HG02588 (cell line): Measurements from ENCODE around the gene VWCE.
"Not testable (repeated sequence)": the region's sequence is repeated elsewhere in the genome, so short reads cannot be mapped to it uniquely, and the experiment has no call there.

ENCODE experiments used
- ATAC-seq: cut with Tn5 transposase; IDR thresholded peaks from one replicate; pipeline ENCODE4 v1.9.1; 2021; ENCODE audit warnings: mild to moderate bottlenecking, moderate library complexity; ENCODE audit not compliant: unreplicated experiment

VWCE gene

GRCh38 chr11:61259363-61259762 lies 35.8 kb downstream of the VWCE start:
- ATAC-seq: no peak

- no peak for ATAC-seq
These were observed 36.6 kb downstream of the VWCE start for GRCh38 chr11:61258546-61258945.

GRCh38 chr11:61256710-61257482 lies 38.2 kb downstream of the VWCE start:
- no peak for ATAC-seq

- ATAC-seq: no peak
These were observed 40.6 kb downstream of the VWCE start for GRCh38 chr11:61254403-61255025.

GRCh38 chr11:61252332-61252731 lies 42.8 kb downstream of the VWCE start:
- ATAC-seq: not testable (repeated sequence)

- not testable (repeated sequence) for ATAC-seq
These were observed 44.0 kb downstream of the VWCE start for GRCh38 chr11:61250796-61251765.

GRCh38 chr11:61249201-61249600 lies 45.9 kb downstream of the VWCE start:
- ATAC-seq: not testable (repeated sequence)

GRCh38 chr11:61248071-61248470 lies 47.0 kb downstream of the VWCE start:
- not testable (repeated sequence) for ATAC-seq

GRCh38 chr11:61245284-61245964 lies 49.7 kb downstream of the VWCE start:
- ATAC-seq: not testable (repeated sequence)

GRCh38 chr11:61241526-61241925 lies 53.6 kb downstream of the VWCE start:
- ATAC-seq: not testable (repeated sequence)

- not testable (repeated sequence) for ATAC-seq
These were observed 54.2 kb downstream of the VWCE start, which contains the start of gene PGA5 for GRCh38 chr11:61240875-61241274. TSS of gene PGA5 (plus strand) at chr11:61241175. CDS start at chr11:61241227, 52 bp downstream.

GRCh38 chr11:61240288-61240687 lies 54.8 kb downstream of the VWCE start:
- not testable (repeated sequence) for ATAC-seq

GRCh38 chr11:61237130-61237529 lies 58.0 kb downstream of the VWCE start:
- ATAC-seq: not testable (repeated sequence)

GRCh38 chr11:61232548-61233145 lies 62.5 kb downstream of the VWCE start:
- ATAC-seq: not testable (repeated sequence)

GRCh38 chr11:61231585-61231984 lies 63.5 kb downstream of the VWCE start:
- ATAC-seq: not testable (repeated sequence)

- ATAC-seq: not testable (repeated sequence)
These were observed 64.1 kb downstream of the VWCE start for GRCh38 chr11:61231033-61231432.

- not testable (repeated sequence) for ATAC-seq
These were observed 65.7 kb downstream of the VWCE start for GRCh38 chr11:61229458-61229857.

GRCh38 chr11:61226457-61227137 lies 68.5 kb downstream of the VWCE start:
- not testable (repeated sequence) for ATAC-seq

GRCh38 chr11:61222692-61223091 lies 72.4 kb downstream of the VWCE start:
- not testable (repeated sequence) for ATAC-seq
